Bladder microvascular endothelial cell (primary cell): ENCODE data around the gene PPP6R3. TPM values are rescaled to one million over a fixed set of nuclear protein-coding genes. Genes with fewer than 3 reads are reported as not detected.

Experiments
- total RNA-seq: library from RNA; depleted of rRNA; stranded (reverse); fragments of >200 nt; gene quantifications from 2 replicates; pipeline ENCODE4 v1.2.3, GENCODE V29; 2014

PPP6R3 gene
- total RNA-seq, result 90.7 and 170 TPM in 2 replicates

DNA sequence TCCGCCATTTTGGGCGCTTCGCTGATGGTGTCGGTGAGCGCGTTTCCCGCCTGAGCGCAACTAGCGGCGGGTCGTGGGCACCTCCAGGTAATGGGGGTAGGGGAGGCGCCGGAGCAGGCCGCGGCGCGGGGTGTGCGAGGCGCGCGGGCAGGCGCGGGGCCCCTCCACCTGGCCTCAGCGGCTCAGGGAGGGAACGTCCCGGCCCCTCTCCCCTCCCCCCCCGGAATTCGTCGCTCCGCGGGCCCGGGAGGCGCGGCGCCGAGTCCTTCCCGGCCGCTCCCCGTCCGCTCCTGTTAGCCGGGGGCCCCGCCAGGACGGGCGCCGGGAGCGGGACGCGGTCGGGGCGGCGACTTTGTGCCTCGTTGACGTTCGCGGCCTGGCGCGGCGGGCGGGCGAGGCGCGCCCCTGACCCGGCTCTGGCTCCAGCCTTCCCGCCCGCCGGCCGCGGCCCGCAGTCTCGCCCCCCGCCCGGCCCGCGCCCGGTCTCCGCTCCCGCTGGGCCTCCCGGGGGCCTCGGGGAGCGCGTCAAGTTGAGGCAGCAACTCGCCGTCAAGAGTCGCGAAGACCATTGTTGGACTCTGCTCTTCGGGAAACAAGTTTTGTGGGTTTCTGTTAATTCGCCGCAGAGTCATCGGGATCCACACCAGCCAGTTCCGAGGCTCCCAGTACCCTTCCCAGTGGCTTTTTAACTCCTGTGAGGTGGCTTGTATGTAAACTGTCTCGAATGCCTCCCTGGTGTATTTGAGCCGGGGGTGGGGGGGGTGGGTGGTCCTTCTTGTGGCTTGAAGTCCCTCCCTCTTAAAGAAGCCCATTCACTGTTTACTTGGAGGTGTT lies at the start of gene PPP6R3:
TSS of gene PPP6R3 (plus strand) at position 12 of the 834 bp plus-strand sequence. CDS start 76,913 bp downstream, outside the sequence.

Other genes with a start within 250 kb of the PPP6R3 start
- gene KMT5B, start 247.5 kb upstream of the PPP6R3 start, total RNA-seq, result 16.4 and 36.7 TPM in 2 replicates
- gene C11orf24, start 188.8 kb upstream of the PPP6R3 start, total RNA-seq, result 4.9 and 8.9 TPM in 2 replicates
- 12.8 and 146 TPM in 2 replicates for gene LRP5, start 148.2 kb upstream of the PPP6R3 start, total RNA-seq
- 0.19 TPM in 1 of 2 replicates, not detected in the other for gene GAL, start 223.8 kb downstream of the PPP6R3 start, total RNA-seq